ENCODE results near the gene RMRP. TPM values are rescaled to one million over a fixed set of nuclear protein-coding genes. Genes with fewer than 3 reads are reported as not detected.

The RMRP gene
- total RNA-seq, 1 donor from 2014 or later = 14,337 TPM

DNA sequence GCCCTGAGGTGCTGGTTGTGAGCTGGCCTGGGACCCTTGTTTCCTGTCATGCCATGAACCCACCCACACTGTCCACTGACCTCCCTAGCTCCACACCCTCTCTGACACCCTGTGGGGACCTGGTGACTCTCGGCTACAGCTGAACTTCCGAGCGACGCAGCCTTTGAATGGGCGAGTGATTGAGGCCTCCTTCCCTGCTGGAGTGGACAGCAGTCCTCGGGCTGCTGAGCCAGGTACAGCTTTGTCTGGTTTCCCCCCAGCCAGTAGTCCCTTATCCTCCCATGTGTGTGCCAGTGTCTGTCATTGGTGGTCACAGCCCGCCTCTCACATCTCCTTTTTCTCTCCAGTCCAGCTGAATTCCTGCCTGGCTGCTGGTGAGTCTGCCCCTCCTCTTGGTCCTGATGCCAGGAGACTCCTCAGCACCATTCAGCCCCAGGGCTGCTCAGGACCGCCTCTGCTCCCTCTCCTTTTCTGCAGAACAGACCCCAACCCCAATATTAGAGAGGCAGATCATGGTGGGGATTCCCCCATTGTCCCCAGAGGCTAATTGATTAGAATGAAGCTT, 22.0 kb upstream of the RMRP start:
- H3K4me1 Mint-ChIP-seq (ENCODE audit: unreplicated experiment) = peaks cover 66% of the 10 kb centered on the region
- H3K27ac Mint-ChIP-seq (ENCODE audit: unreplicated experiment) = no peak overlapping the region
- TF ChIP-seq, protein P1, sequence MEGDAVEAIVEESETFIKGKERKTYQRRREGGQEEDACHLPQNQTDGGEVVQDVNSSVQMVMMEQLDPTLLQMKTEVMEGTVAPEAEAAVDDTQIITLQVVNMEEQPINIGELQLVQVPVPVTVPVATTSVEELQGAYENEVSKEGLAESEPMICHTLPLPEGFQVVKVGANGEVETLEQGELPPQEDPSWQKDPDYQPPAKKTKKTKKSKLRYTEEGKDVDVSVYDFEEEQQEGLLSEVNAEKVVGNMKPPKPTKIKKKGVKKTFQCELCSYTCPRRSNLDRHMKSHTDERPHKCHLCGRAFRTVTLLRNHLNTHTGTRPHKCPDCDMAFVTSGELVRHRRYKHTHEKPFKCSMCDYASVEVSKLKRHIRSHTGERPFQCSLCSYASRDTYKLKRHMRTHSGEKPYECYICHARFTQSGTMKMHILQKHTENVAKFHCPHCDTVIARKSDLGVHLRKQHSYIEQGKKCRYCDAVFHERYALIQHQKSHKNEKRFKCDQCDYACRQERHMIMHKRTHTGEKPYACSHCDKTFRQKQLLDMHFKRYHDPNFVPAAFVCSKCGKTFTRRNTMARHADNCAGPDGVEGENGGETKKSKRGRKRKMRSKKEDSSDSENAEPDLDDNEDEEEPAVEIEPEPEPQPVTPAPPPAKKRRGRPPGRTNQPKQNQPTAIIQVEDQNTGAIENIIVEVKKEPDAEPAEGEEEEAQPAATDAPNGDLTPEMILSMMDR (IDR thresholded peaks at IDR 0.05) = no peak
- no peak for DNase-seq (ENCODE audit: extremely low spot score, unreplicated experiment)
- H3K36me3 Mint-ChIP-seq (ENCODE audit: unreplicated experiment) = peaks cover 25% of the 10 kb centered on the region
- no peaks in the 10 kb centered on the region for H3K9me3 Mint-ChIP-seq (ENCODE audit: unreplicated experiment)
- H3K27me3 Mint-ChIP-seq (ENCODE audit: unreplicated experiment) = no peaks in the 10 kb centered on the region
- H3K4me3 Mint-ChIP-seq (ENCODE audit: unreplicated experiment) = no peak overlapping the region

- Mint-ChIP-seq H3K27me3 (ENCODE audit: unreplicated experiment) (no peaks in the 10 kb centered on the region), H3K4me1 (ENCODE audit: unreplicated experiment) (peaks cover 62% of the 10 kb centered on the region), H3K36me3 (ENCODE audit: unreplicated experiment) (peaks cover 19% of the 10 kb centered on the region), H3K27ac (ENCODE audit: unreplicated experiment) (peak overlapping the region; percentile 52), H3K9me3 (ENCODE audit: unreplicated experiment) (no peaks in the 10 kb centered on the region), H3K4me3 (ENCODE audit: unreplicated experiment) (no peak overlapping the region)
- TF ChIP-seq, protein P1 (IDR thresholded peaks at IDR 0.05) = no peak
- no peak for DNase-seq (ENCODE audit: extremely low spot score, unreplicated experiment)
Measured at GRCh38 chr9:35679091-35679490, 21.3 kb upstream of the RMRP start.

- Mint-ChIP-seq H3K36me3 (ENCODE audit: unreplicated experiment) (no peaks in the 10 kb centered on the region), H3K9me3 (ENCODE audit: unreplicated experiment) (no peaks in the 10 kb centered on the region), H3K4me1 (ENCODE audit: unreplicated experiment) (peaks cover 44% of the 10 kb centered on the region), H3K27ac (ENCODE audit: unreplicated experiment) (no peak overlapping the region), H3K4me3 (ENCODE audit: unreplicated experiment) (peak overlapping the region; percentile 38), H3K27me3 (ENCODE audit: unreplicated experiment) (no peaks in the 10 kb centered on the region)
- TF ChIP-seq, protein P1 (IDR thresholded peaks at IDR 0.05) = no peak
- peak; percentile 88 for DNase-seq (ENCODE audit: extremely low spot score, unreplicated experiment)
Measured at GRCh38 chr9:35675732-35676392, 18.0 kb upstream of the RMRP start.

DNA sequence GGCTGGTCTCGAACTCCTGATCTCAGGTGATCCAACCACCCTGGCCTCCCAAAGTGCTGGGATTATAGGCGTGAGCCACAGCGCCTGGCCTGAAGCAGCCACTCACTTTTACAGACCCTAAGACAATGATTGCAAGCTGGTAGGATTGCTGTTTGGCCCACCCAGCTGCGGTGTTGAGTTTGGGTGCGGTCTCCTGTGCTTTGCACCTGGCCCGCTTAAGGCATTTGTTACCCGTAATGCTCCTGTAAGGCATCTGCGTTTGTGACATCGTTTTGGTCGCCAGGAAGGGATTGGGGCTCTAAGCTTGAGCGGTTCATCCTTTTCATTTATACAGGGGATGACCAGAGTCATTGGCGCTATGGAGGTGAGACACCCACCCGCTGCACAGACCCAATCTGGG, 17.4 kb upstream of the RMRP start:
- no peaks in the 10 kb centered on the region for H3K27me3 Mint-ChIP-seq (ENCODE audit: unreplicated experiment)
- no peaks in the 10 kb centered on the region for H3K9me3 Mint-ChIP-seq (ENCODE audit: unreplicated experiment)
- no peak for DNase-seq (ENCODE audit: extremely low spot score, unreplicated experiment)
- no peaks in the 10 kb centered on the region for H3K36me3 Mint-ChIP-seq (ENCODE audit: unreplicated experiment)
- H3K27ac Mint-ChIP-seq (ENCODE audit: unreplicated experiment) = no peak overlapping the region
- TF ChIP-seq, protein P1 (IDR thresholded peaks at IDR 0.05) = no peak
- peaks cover 44% of the 10 kb centered on the region for H3K4me1 Mint-ChIP-seq (ENCODE audit: unreplicated experiment)
- peak overlapping the region; percentile 38 for H3K4me3 Mint-ChIP-seq (ENCODE audit: unreplicated experiment)

DNA sequence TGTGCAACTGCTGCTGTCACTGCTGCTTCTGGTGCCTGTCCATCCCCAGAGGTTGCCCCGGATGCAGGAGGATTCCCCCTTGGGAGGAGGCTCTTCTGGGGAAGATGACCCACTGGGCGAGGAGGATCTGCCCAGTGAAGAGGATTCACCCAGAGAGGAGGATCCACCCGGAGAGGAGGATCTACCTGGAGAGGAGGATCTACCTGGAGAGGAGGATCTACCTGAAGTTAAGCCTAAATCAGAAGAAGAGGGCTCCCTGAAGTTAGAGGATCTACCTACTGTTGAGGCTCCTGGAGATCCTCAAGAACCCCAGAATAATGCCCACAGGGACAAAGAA, 16.2 kb upstream of the RMRP start:
- Mint-ChIP-seq H3K27ac (ENCODE audit: unreplicated experiment) (no peak overlapping the region), H3K4me3 (ENCODE audit: unreplicated experiment) (no peak overlapping the region)
- no peak for DNase-seq (ENCODE audit: extremely low spot score, unreplicated experiment)

More for the DNA sequence above, 16.2 kb upstream of the RMRP start:
- H3K4me1 Mint-ChIP-seq (ENCODE audit: unreplicated experiment) = peaks cover 47% of the 10 kb centered on the region
- no peaks in the 10 kb centered on the region for H3K36me3 Mint-ChIP-seq (ENCODE audit: unreplicated experiment)
- TF ChIP-seq, protein P1 (IDR thresholded peaks at IDR 0.05) = no peak
- H3K9me3 Mint-ChIP-seq (ENCODE audit: unreplicated experiment) = no peaks in the 10 kb centered on the region
- no peaks in the 10 kb centered on the region for H3K27me3 Mint-ChIP-seq (ENCODE audit: unreplicated experiment)
